Measurements from ENCODE around the gene PEX10. TPM values are rescaled to one million over a fixed set of nuclear protein-coding genes. Genes with fewer than 3 reads are reported as not detected.

The PEX10 gene
- total and polyA plus RNA-seq, 2 of the 8 experiments (the other 6 are each of a cell fraction or from before 2014, with no cell fraction given), result 24.3 to 26.9 TPM

DNA sequence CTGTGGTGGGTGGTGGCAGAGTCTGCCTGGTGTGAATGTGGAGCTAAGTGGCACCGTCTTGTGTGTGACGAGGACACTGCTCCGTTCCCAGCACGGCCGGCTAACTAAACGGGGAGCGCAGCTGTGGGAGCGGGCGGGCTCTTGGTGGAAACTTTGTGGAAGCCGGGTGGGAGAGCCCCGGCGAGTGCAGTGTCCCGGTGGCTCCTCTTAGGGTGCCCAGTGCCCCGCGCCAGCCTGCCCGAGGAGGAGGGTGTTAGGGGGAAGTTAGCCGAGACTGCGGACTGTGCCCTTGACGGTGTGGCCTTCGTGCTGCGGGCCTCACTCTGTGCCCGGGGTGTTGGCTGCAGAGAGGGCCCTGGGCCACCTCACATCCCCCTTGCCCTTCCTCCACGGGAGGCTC, 9.9 kb downstream of the PEX10 start:
- Histone ChIP-seq H3K36me3 (ENCODE audit: control insufficient read depth in 2 of 4, insufficient read depth in 4 of 4, low read length in 3 of 4) (peaks cover 14 to 67% (median 46%) of the 10 kb centered on the region in 4 experiments), H4K91ac (replicated peaks; ENCODE audit: insufficient read length, low read length) (no peak overlapping the region), H3K4me1 (replicated peaks in 1 of 4; ENCODE audit: control insufficient read depth in 3 of 4, insufficient read depth in 4 of 4, low read length in 3 of 4) (no peaks in the 10 kb centered on the region), H3K79me2 (ENCODE audit: control insufficient read depth in 1 of 2, insufficient read depth in 2 of 2, low read length in 2 of 2) (no peaks in the 10 kb centered on the region), H3K4ac (replicated peaks; ENCODE audit: insufficient read length, low read depth, low read length) (no peak overlapping the region), H4K8ac (ENCODE audit: extremely low read depth, insufficient read depth, low read length) (no peak overlapping the region), H3K27ac (ENCODE audit: low read depth, low read length) (no peak overlapping the region), H4K20me1 (replicated peaks in 1 of 2; ENCODE audit: control insufficient read depth in 1 of 2, insufficient read depth in 2 of 2, low read length in 2 of 2) (peaks cover 6 to 27% of the 10 kb centered on the region in 2 experiments), H2BK12ac (ENCODE audit: low read depth, low read length) (no peak overlapping the region), H3K18ac (ENCODE audit: extremely low read depth, low read length) (no peak overlapping the region; the same call in 1 of the 2 replicates), H3K4me2 (ENCODE audit: insufficient read depth in 1 of 2, low read depth in 2 of 2, low read length in 2 of 2) (no peak overlapping the region), H2BK20ac (ENCODE audit: low read length) (no peak overlapping the region), H3K27me3 (replicated peaks in 1 of 4; ENCODE audit: control insufficient read depth in 3 of 4, extremely low read depth in 1 of 4, insufficient read depth in 3 of 4, low read length in 3 of 4) (no peaks in the 10 kb centered on the region), H4K5ac (ENCODE audit: insufficient read length, low read depth, low read length) (no peak overlapping the region), H2AK5ac (ENCODE audit: low read depth, low read length) (no peak overlapping the region), H2BK15ac (ENCODE audit: low read length) (no peak overlapping the region), H3K23ac (ENCODE audit: insufficient read length) (no peak overlapping the region), H3K4me3 (ENCODE audit: extremely low read depth in 1 of 4, insufficient read depth in 2 of 4, low read depth in 3 of 4, low read length in 4 of 4) (no peak overlapping the region), H2BK5ac (ENCODE audit: low read depth, low read length) (no peak overlapping the region; the same call in 1 of the 2 replicates), H3K23me2 (ENCODE audit: low read depth, low read length) (no peaks in the 10 kb centered on the region), H3K79me1 (ENCODE audit: low read depth, low read length) (peaks cover 2% of the 10 kb centered on the region; the same call in 1 of the 2 replicates), H3K14ac (ENCODE audit: insufficient read length) (no peak overlapping the region), H3K9me3 (ENCODE audit: insufficient read depth in 2 of 2, low read depth in 1 of 2, low read length in 1 of 2) (no peaks in the 10 kb centered on the region), H3K9ac (replicated peaks in 1 of 4; ENCODE audit: extremely low read depth in 1 of 4, low read depth in 3 of 4, low read length in 3 of 4) (no peak overlapping the region), H2AFZ (ENCODE audit: low read length) (no peak overlapping the region), H2BK120ac (replicated peaks; ENCODE audit: low read depth, low read length) (no peak overlapping the region), H3K56ac (replicated peaks; ENCODE audit: insufficient read length, low read depth, low read length) (no peak overlapping the region)
- ChIA-PET CTCF (ENCODE audit: partially characterized antibody) (interaction anchor here (0.9 to 1.4 kb wide), 2 partner anchors 10 to 99 kb away, joined by 3 to 4 read pairs; no protein-coding TSS in a partner anchor), POLR2A (ENCODE audit: partially characterized antibody) (interaction anchor here (1.3 to 6.7 kb wide), 4 partner anchors 9 to 202 kb away, joined by 3 to 29 read pairs (median 13); partner anchors contain the start of genes MORN1, PEX10 and RER1)
- 95% methylated on average over 18 of the region's 23 CpGs; no CpG with 5 or more reads in 1 of the 2 experiments for WGBS, 2 experiments (ENCODE audit: extremely low coverage in 1 of 2, insufficient coverage in 1 of 2, insufficient read length in 1 of 2, insufficient replicate concordance in 2 of 2, low coverage in 1 of 2, low lambda C conversion rate in 2 of 2, missing lambda C conversion rate in 1 of 2)
- no peak for DNase-seq (ENCODE audit: low read depth in 1 of 2, low spot score in 2 of 2)
- no peak for FAIRE-seq
- TF ChIP-seq EGR1 (IDR thresholded peaks at IDR 0.05; ENCODE audit: borderline replicate concordance, low read depth, low read length) (no peak), TBP (IDR thresholded peaks at IDR 0.05; ENCODE audit: low read depth, low read length) (no peak), POLR2A (IDR thresholded peaks at IDR 0.05; ENCODE audit: control extremely low read depth in 1 of 2, low read depth in 2 of 2, low read length in 2 of 2) (no peak), BRCA1 (IDR thresholded peaks at IDR 0.05; ENCODE audit: low read depth, low read length) (no peak), SIN3A (conservative IDR thresholded peaks at IDR 0.05 in 1 of 2, IDR thresholded peaks at IDR 0.05 in 1 of 2; ENCODE audit: low read depth in 1 of 2, low read length in 2 of 2) (no peak), EP300 (IDR thresholded peaks at IDR 0.05; ENCODE audit: borderline replicate concordance in 1 of 2, low read depth in 2 of 2, low read length in 2 of 2) (no peak), TCF12 (IDR thresholded peaks at IDR 0.05; ENCODE audit: low read depth, low read length) (no peak), SP1 (IDR thresholded peaks at IDR 0.05; ENCODE audit: low read depth, low read length) (no peak), SAP30 (IDR thresholded peaks at IDR 0.05; ENCODE audit: insufficient read depth, insufficient replicate concordance, low read length) (no peak), ASH2L (IDR thresholded peaks at IDR 0.05; ENCODE audit: low read length) (no peak), TAF1 (IDR thresholded peaks at IDR 0.05; ENCODE audit: low read depth, low read length) (no peak), SRF (IDR thresholded peaks at IDR 0.05; ENCODE audit: low read depth, low read length) (no peak), RAD21 (IDR thresholded peaks at IDR 0.05 in 1 of 2, conservative IDR thresholded peaks at IDR 0.05 in 1 of 2; ENCODE audit: low read depth in 2 of 2, low read length in 2 of 2) (no peak)
- TF ChIP-seq, protein P1, sequence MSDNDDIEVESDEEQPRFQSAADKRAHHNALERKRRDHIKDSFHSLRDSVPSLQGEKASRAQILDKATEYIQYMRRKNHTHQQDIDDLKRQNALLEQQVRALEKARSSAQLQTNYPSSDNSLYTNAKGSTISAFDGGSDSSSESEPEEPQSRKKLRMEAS (IDR thresholded peaks at IDR 0.05), result no peak

Measured in H1 (cell line).